SK-N-SH (cell line): Measurements from ENCODE around the gene TMPRSS2.

ENCODE experiments used
- ELF1 ChIP-seq: IDR thresholded peaks from 2 replicates; pipeline ENCODE4 v1.4.0; 2012
- EP300 ChIP-seq, 2 experiments: IDR thresholded peaks; 2 replicates each; pipeline versions ENCODE4 v1.4.0 to v1.6.1; 2012; ENCODE audit warnings: borderline replicate concordance in 1 of 2, low read depth in 1 of 2, low read length in 1 of 2
- NRF1 ChIP-seq: IDR thresholded peaks from 2 replicates; pipeline ENCODE4 v1.6.1; 2012; ENCODE audit warnings: low read depth, mild to moderate bottlenecking, low read length
- POLR2AphosphoS5 ChIP-seq: IDR thresholded peaks from 2 replicates; pipeline ENCODE4 v1.6.1; 2012; ENCODE audit warnings: low read depth, low read length
- RAD21 ChIP-seq: IDR thresholded peaks from 2 replicates; pipeline ENCODE4 v1.6.1; 2012; ENCODE audit warnings: mild to moderate bottlenecking, low read length
- RXRA ChIP-seq: IDR thresholded peaks from 2 replicates; pipeline ENCODE4 v1.4.0; 2012; ENCODE audit warnings: low read depth, mild to moderate bottlenecking, borderline replicate concordance
- SIN3A ChIP-seq: IDR thresholded peaks from 2 replicates; pipeline ENCODE4 v1.6.1; 2012; ENCODE audit warnings: low read depth, mild to moderate bottlenecking, low read length, moderate library complexity, borderline replicate concordance
- SMC3 ChIP-seq: IDR thresholded peaks from 2 replicates; pipeline ENCODE4 v1.6.1; 2012; ENCODE audit warnings: low read depth, low read length, improper control_type of control experiment
- TAF1 ChIP-seq: IDR thresholded peaks from 2 replicates; pipeline ENCODE4 v1.6.1; 2012; ENCODE audit warnings: low read depth, mild to moderate bottlenecking, low read length, moderate library complexity, borderline replicate concordance
- YY1 ChIP-seq: IDR thresholded peaks from 2 replicates; pipeline ENCODE4 v1.4.0; 2012; ENCODE audit warnings: low read depth, mild to moderate bottlenecking
- TF ChIP-seq, protein P1 (sequence below): fragments of 200-600 bp; sonication (generic); IDR thresholded peaks from 2 replicates; pipeline ENCODE4 v1.6.1; 2017; ENCODE audit warnings: antibody characterized with exemption, mild to moderate bottlenecking, moderate library complexity
- TF ChIP-seq, protein P2 (sequence below): fragments of 150-350 bp; IDR thresholded peaks from 2 replicates; pipeline ENCODE4 v1.6.1; 2017; ENCODE audit warnings: antibody characterized with exemption, low read length, low read depth, borderline replicate concordance

DNA sequence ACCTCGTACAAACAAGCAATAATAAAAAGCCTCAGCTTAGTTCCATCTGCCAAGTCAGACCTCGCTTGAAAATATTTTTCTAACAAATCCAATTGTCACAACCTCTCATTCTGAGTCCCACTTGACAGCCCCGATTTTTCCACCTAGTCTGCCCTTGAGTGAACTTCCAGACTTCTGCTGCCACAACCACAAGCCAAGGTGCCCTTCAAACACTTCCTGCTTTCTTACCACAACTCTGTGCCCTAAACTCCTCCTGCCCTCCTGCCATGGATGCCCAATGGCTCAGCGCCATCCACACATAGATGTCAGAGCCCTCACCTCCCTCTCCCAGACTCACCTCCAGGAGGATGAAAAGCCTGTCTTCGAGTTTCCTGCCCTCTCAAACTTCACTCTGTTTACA lies 3.9 kb downstream of the TMPRSS2 start:
- TF ChIP-seq RAD21 (no peak), SMC3 (no peak), TAF1 (no peak), NRF1 (no peak), ELF1 (no peak), EP300 (IDR thresholded peaks at IDR 0.05; ENCODE audit: borderline replicate concordance in 1 of 2, low read depth in 1 of 2, low read length in 1 of 2) (no peak), RXRA (no peak), SIN3A (no peak), YY1 (no peak), POLR2AphosphoS5 (no peak)
- TF ChIP-seq, protein P1, sequence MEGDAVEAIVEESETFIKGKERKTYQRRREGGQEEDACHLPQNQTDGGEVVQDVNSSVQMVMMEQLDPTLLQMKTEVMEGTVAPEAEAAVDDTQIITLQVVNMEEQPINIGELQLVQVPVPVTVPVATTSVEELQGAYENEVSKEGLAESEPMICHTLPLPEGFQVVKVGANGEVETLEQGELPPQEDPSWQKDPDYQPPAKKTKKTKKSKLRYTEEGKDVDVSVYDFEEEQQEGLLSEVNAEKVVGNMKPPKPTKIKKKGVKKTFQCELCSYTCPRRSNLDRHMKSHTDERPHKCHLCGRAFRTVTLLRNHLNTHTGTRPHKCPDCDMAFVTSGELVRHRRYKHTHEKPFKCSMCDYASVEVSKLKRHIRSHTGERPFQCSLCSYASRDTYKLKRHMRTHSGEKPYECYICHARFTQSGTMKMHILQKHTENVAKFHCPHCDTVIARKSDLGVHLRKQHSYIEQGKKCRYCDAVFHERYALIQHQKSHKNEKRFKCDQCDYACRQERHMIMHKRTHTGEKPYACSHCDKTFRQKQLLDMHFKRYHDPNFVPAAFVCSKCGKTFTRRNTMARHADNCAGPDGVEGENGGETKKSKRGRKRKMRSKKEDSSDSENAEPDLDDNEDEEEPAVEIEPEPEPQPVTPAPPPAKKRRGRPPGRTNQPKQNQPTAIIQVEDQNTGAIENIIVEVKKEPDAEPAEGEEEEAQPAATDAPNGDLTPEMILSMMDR = no peak
- TF ChIP-seq, protein P2, sequence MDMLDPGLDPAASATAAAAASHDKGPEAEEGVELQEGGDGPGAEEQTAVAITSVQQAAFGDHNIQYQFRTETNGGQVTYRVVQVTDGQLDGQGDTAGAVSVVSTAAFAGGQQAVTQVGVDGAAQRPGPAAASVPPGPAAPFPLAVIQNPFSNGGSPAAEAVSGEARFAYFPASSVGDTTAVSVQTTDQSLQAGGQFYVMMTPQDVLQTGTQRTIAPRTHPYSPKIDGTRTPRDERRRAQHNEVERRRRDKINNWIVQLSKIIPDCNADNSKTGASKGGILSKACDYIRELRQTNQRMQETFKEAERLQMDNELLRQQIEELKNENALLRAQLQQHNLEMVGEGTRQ = no peak
